ENCODE results near the gene MBLAC1.

MBLAC1 gene

GRCh38 chr7:100085515-100085914 is 41.3 kb upstream of the MBLAC1 start:
- no peak for TF ChIP-seq CTCF (IDR thresholded peaks at IDR 0.05; ENCODE audit: low read length)
- no peak for TF ChIP-seq EZH2 (IDR thresholded peaks at IDR 0.05; ENCODE audit: borderline replicate concordance, low read length)
- H3K27me3 ChIP-seq (ENCODE audit: insufficient read depth, low read length) = no peaks in the 10 kb centered on the region
- no peak overlapping the region for H3K9ac ChIP-seq (ENCODE audit: low read length)
- peaks cover 6% of the 10 kb centered on the region for H3K79me2 ChIP-seq (ENCODE audit: insufficient read depth, low read length)
- no peak overlapping the region for H3K4me2 ChIP-seq (ENCODE audit: low read length)
- peaks cover 39% of the 10 kb centered on the region for H3K4me1 ChIP-seq (ENCODE audit: insufficient read depth, low read length, severe bottlenecking)
- H2AFZ ChIP-seq (ENCODE audit: low read length) = no peak overlapping the region
- H4K20me1 ChIP-seq (ENCODE audit: insufficient read depth, low read length) = no peaks in the 10 kb centered on the region
- H3K9me2 ChIP-seq (ENCODE audit: low read depth, low read length) = no peaks in the 10 kb centered on the region
- H3F3A ChIP-seq (ENCODE audit: insufficient read depth, low read length) = peaks cover 14% of the 10 kb centered on the region
- peaks cover 4% of the 10 kb centered on the region; the same call in 1 of the 2 replicates for H3K36me3 ChIP-seq (ENCODE audit: insufficient read depth, low read length)
- no peak overlapping the region for H3K27ac ChIP-seq (ENCODE audit: low read depth, low read length, poor library complexity, severe bottlenecking)
- no peak overlapping the region for H3K4me3 ChIP-seq (ENCODE audit: low read depth, low read length, poor library complexity, severe bottlenecking)
- H3K9me3 ChIP-seq (ENCODE audit: low read length) = no peaks in the 10 kb centered on the region

- Histone ChIP-seq H3K9me3 (ENCODE audit: low read length) (no peaks in the 10 kb centered on the region), H3K27me3 (ENCODE audit: insufficient read depth, low read length) (no peaks in the 10 kb centered on the region), H2AFZ (ENCODE audit: low read length) (no peak overlapping the region), H3K4me1 (ENCODE audit: insufficient read depth, low read length, severe bottlenecking) (peaks cover 30% of the 10 kb centered on the region), H3K79me2 (ENCODE audit: insufficient read depth, low read length) (no peaks in the 10 kb centered on the region), H3K27ac (ENCODE audit: low read depth, low read length, poor library complexity, severe bottlenecking) (no peak overlapping the region), H3K4me2 (ENCODE audit: low read length) (no peak overlapping the region), H3K36me3 (ENCODE audit: insufficient read depth, low read length) (peaks cover 21% of the 10 kb centered on the region), H4K20me1 (ENCODE audit: insufficient read depth, low read length) (no peaks in the 10 kb centered on the region), H3K4me3 (ENCODE audit: low read depth, low read length, poor library complexity, severe bottlenecking) (no peak overlapping the region), H3K9ac (ENCODE audit: low read length) (no peak overlapping the region), H3K9me2 (ENCODE audit: low read depth, low read length) (no peaks in the 10 kb centered on the region), H3F3A (ENCODE audit: insufficient read depth, low read length) (peaks cover 21% of the 10 kb centered on the region)
- TF ChIP-seq CTCF (IDR thresholded peaks at IDR 0.05; ENCODE audit: low read length) (no peak), EZH2 (IDR thresholded peaks at IDR 0.05; ENCODE audit: borderline replicate concordance, low read length) (no peak)
These were observed 39.6 kb upstream of the MBLAC1 start for GRCh38 chr7:100087055-100087750.

GRCh38 chr7:100088095-100088620 is 38.6 kb upstream of the MBLAC1 start:
- no peaks in the 10 kb centered on the region for H3K9me3 ChIP-seq (ENCODE audit: low read length)
- H3F3A ChIP-seq (ENCODE audit: insufficient read depth, low read length) = peaks cover 24% of the 10 kb centered on the region
- peaks cover 30% of the 10 kb centered on the region for H3K36me3 ChIP-seq (ENCODE audit: insufficient read depth, low read length)
- no peak for TF ChIP-seq CTCF (IDR thresholded peaks at IDR 0.05; ENCODE audit: low read length)
- no peak for TF ChIP-seq EZH2 (IDR thresholded peaks at IDR 0.05; ENCODE audit: borderline replicate concordance, low read length)
- peaks cover 22% of the 10 kb centered on the region for H3K4me1 ChIP-seq (ENCODE audit: insufficient read depth, low read length, severe bottlenecking)
- no peaks in the 10 kb centered on the region for H3K79me2 ChIP-seq (ENCODE audit: insufficient read depth, low read length)
- H4K20me1 ChIP-seq (ENCODE audit: insufficient read depth, low read length) = no peaks in the 10 kb centered on the region
- peak overlapping the region; percentile 92 for H3K4me2 ChIP-seq (ENCODE audit: low read length)
- H3K4me3 ChIP-seq (ENCODE audit: low read depth, low read length, poor library complexity, severe bottlenecking) = peak overlapping the region; percentile 76
- H3K27me3 ChIP-seq (ENCODE audit: insufficient read depth, low read length) = no peaks in the 10 kb centered on the region
- H2AFZ ChIP-seq (ENCODE audit: low read length) = peak overlapping the region; percentile 36; the same call in 1 of the 2 replicates
- H3K27ac ChIP-seq (ENCODE audit: low read depth, low read length, poor library complexity, severe bottlenecking) = peak overlapping the region; percentile 65
- H3K9me2 ChIP-seq (ENCODE audit: low read depth, low read length) = no peaks in the 10 kb centered on the region
- peak overlapping the region; percentile 88 for H3K9ac ChIP-seq (ENCODE audit: low read length)
